Activated gamma-delta T cell treated with Interleukin-2 at 50 U/mL for 16 hours (primary cell): ENCODE results near the gene GNRHR.

Experiments
- DNase-seq: peaks from one replicate; pipeline ENCODE4 v3.0.0-alpha.2; 2020

The GNRHR gene

GRCh38 chr4:67700116-67700737 lies 54.0 kb downstream of the GNRHR start:
- DNase-seq, result no peak

DNA sequence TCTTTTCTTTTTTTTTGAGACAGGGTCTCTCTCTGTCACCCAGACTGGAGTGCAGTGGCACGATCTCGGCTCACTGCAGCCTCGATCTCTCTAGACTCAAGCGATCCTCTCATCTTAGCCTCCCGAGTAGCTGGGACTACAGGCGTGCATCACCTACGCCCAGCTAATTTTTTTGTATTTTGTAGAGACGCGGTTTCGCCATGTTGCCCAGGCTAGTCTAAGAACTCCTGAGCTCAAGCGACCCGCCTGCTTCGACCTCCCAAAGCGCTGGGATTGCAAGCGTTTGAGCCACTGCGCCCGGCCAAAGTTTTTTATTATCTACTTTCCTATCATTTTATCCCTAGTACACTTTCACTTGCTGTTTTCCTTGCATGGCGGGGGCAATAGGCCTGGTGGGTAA lies 54.6 kb downstream of the GNRHR start:
- DNase-seq, result no peak

DNA sequence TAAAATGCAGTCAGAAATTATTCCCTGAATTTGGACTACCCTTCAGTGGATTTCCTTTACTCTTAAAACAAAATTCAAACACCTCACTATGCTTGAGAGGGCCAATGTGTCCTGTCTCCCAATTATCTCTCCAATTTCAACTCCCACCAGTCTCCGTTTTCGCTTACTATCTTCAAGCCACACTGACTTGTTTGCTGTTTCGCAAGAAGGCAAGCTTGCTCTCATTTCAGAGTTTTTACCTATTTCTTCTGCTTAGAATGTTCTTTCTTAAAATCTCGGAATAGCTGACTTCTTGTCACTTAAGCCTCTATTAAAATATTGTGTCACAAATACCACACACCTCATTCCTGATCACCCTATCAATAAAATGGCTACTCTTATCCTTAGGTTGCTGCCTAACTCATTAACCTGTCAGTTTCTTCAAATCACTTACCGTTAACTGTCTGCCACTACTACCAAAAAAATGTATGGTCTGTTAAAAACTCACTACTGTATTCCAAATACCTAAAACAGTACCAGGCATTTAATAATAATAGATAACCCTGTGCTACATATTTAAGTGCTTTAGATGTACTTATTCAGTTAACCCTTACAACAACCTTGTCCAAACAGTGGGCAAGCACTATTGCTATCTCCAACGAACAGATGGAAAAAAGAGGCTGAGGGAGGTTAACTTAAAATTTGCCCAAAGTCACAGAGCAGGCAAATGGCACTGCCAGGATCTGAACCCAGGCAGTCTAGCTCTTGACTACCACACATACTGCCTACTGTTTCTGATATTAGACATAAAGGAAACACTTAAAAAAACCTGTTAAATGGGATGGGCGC lies 56.1 kb downstream of the GNRHR start:
- no peak for DNase-seq

DNA sequence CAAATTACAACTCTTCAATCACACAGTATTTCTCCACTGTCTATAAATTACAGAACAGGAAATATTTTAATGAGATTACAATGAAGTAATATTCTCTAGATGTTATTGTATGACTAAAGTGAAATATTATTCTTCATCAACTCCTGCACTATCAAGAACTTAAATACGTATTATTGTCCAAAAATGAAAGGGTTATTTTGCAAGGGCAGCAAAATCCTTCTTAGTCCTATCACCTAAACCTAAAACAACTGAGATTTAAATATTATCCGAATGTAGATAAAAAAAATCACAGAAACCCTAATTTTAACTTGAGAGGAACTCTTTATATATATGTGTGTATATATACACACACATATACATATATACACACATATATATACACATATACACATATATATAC lies 58.1 kb downstream of the GNRHR start:
- DNase-seq, result no peak

- no peak for DNase-seq
These were observed 59.5 kb downstream of the GNRHR start for GRCh38 chr4:67694662-67695061.

DNA sequence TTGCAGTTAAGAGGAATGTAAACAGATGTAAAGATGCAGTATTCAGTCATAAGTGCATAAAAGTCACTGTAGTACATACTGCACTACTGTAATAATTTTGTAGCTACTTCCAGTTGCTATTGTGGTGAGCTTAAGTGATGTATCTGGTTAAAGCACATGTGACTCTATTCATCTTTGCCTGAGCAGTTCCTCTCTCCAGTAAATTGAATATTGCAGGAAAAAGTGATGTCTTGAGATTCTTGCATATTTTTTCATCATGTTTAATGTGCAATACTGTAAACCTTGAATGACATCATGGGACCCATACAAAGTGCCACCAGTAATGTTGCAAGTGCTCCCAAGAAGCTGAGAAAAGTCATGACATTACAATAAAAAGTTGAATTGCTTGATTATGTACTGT lies 62.9 kb downstream of the GNRHR start:
- no peak for DNase-seq
